Measurements from ENCODE around the gene NFE2L1.
"Not testable (repeated sequence)": the region's sequence is repeated elsewhere in the genome, so short reads cannot be mapped to it uniquely, and the experiment has no call there.

The NFE2L1 gene

DNA sequence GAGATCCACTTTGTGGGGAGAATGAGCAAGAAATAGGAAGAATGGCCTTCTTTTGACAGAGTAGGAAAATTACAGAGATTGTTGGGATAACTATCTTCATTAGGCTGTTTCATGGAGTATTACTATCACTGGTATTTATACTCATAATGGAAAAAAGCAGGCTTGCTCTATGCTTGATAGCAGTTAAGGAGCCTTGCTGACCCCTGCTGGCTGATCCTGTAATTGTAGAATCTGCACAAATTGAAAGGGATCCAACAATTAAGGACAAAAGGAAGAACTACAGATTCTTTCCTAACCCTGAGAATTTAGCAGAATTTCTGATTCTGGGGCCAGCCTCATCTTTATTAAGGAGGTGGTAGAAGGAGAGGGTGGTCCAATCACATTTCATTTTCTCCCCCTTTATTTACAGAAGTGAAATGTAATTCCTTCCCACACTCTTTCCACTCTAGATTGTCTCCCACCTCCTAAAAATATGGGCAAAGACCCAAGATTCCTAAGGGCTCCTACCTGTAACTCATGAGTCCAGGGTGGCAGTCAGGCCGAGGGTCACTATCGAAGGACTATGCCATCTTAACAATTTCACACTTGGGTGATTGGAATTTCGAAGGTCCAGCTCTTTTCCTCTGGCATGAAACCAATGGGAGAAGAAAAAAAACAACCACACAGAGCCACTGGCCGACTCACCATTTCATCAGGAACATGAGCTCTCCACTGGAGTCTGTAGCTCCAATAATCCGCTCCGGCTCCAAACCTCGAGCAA lies 26.3 kb downstream of the NFE2L1 start:
- Histone ChIP-seq H2AFZ (ENCODE audit: low read length) (no peak overlapping the region), H3K36me3 (ENCODE audit: insufficient read depth, low read length) (peaks cover 70% of the 10 kb centered on the region), H3F3A (ENCODE audit: low read depth) (0 out of 2 replicates have a peak, but pooled peaks cover 2% of the 10 kb centered on the region), H3K4me3 (ENCODE audit: low read length, poor library complexity, severe bottlenecking) (no peak overlapping the region), H3K27me3 (ENCODE audit: insufficient read depth, low read length, poor library complexity, severe bottlenecking) (no peaks in the 10 kb centered on the region), H3K9me2 (replicated peaks; ENCODE audit: low read depth, low read length) (no peaks in the 10 kb centered on the region), H3K4me2 (ENCODE audit: low read depth, low read length, poor library complexity, severe bottlenecking) (no peak overlapping the region), H4K20me1 (ENCODE audit: insufficient read depth, low read length, poor library complexity, severe bottlenecking) (peaks cover 6% of the 10 kb centered on the region), H3K4me1 (ENCODE audit: insufficient read depth, low read length, poor library complexity, severe bottlenecking) (no peaks in the 10 kb centered on the region), H3K9ac (ENCODE audit: low read depth, low read length, poor library complexity, severe bottlenecking) (no peak overlapping the region), H3K9me3 (ENCODE audit: insufficient read depth, low read depth, low read length) (no peaks in the 10 kb centered on the region), H3K79me2 (ENCODE audit: insufficient read depth, low read length) (peaks cover 14% of the 10 kb centered on the region)
- TF ChIP-seq, protein P1, sequence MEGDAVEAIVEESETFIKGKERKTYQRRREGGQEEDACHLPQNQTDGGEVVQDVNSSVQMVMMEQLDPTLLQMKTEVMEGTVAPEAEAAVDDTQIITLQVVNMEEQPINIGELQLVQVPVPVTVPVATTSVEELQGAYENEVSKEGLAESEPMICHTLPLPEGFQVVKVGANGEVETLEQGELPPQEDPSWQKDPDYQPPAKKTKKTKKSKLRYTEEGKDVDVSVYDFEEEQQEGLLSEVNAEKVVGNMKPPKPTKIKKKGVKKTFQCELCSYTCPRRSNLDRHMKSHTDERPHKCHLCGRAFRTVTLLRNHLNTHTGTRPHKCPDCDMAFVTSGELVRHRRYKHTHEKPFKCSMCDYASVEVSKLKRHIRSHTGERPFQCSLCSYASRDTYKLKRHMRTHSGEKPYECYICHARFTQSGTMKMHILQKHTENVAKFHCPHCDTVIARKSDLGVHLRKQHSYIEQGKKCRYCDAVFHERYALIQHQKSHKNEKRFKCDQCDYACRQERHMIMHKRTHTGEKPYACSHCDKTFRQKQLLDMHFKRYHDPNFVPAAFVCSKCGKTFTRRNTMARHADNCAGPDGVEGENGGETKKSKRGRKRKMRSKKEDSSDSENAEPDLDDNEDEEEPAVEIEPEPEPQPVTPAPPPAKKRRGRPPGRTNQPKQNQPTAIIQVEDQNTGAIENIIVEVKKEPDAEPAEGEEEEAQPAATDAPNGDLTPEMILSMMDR (conservative IDR thresholded peaks at IDR 0.05; ENCODE audit: low read length): peak; percentile 86
- no peak for TF ChIP-seq EZH2phosphoT487 (IDR thresholded peaks at IDR 0.05; ENCODE audit: borderline replicate concordance)

DNA sequence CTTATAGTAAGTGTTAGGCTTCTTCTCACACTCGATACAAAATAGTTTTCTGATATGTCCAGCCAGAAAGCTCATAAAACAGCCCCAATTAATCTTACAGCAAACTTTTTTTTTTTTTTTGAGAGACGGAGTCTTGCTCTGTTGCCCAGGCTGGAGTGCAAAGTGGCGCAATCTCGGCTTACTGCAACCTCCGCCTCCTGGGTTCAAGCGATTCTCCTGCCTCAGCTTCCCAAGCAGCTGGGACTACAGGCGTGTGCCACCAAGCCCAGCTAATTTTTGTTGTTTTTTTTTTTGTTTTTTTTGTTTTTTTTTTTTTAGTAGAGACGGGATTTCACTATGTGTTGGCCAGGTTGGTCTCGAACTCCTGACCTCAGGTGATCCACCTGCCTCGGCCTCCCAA lies 29.0 kb downstream of the NFE2L1 start:
- Histone ChIP-seq H3K36me3 (ENCODE audit: insufficient read depth, low read length) (peaks cover 46% of the 10 kb centered on the region), H4K20me1 (ENCODE audit: insufficient read depth, low read length, poor library complexity, severe bottlenecking) (peaks cover 16% of the 10 kb centered on the region), H3K79me2 (ENCODE audit: insufficient read depth, low read length) (peaks cover 36% of the 10 kb centered on the region)
- H3K9me3 ChIP-seq (ENCODE audit: insufficient read depth, low read depth, low read length); H3K9ac ChIP-seq (ENCODE audit: low read depth, low read length, poor library complexity, severe bottlenecking); H3K4me1 ChIP-seq (ENCODE audit: insufficient read depth, low read length, poor library complexity, severe bottlenecking); H3K4me3 ChIP-seq (ENCODE audit: low read length, poor library complexity, severe bottlenecking); H3F3A ChIP-seq (ENCODE audit: low read depth); H3K27me3 ChIP-seq (ENCODE audit: insufficient read depth, low read length, poor library complexity, severe bottlenecking); H3K4me2 ChIP-seq (ENCODE audit: low read depth, low read length, poor library complexity, severe bottlenecking); H2AFZ ChIP-seq (ENCODE audit: low read length); H3K9me2 ChIP-seq (replicated peaks; ENCODE audit: low read depth, low read length): not testable (repeated sequence)

DNA sequence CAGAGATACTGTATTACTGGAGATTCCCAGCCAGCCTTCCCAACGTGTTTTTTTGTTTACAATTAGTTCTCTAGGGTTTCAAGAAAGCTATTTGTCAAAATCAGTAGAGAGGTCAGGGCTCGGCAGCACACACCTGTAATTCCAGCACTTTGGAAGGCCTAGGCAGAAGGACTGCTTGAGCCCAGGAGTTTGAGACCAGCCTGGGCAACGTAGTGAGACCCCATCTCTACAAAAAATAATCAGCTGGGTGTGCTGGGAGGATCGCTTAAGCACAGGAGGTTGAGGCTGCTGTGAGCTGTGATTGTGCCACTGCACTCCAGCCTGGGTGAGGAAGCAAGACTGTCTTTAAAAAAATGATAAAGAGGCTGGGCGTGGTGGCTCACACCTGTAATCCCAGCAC lies 33.7 kb downstream of the NFE2L1 start:
- peaks cover 32% of the 10 kb centered on the region for H4K20me1 ChIP-seq (ENCODE audit: insufficient read depth, low read length, poor library complexity, severe bottlenecking)
- TF ChIP-seq EZH2phosphoT487 (IDR thresholded peaks at IDR 0.05; ENCODE audit: borderline replicate concordance): no peak
- H3K9ac ChIP-seq (ENCODE audit: low read depth, low read length, poor library complexity, severe bottlenecking): no peak overlapping the region

DNA sequence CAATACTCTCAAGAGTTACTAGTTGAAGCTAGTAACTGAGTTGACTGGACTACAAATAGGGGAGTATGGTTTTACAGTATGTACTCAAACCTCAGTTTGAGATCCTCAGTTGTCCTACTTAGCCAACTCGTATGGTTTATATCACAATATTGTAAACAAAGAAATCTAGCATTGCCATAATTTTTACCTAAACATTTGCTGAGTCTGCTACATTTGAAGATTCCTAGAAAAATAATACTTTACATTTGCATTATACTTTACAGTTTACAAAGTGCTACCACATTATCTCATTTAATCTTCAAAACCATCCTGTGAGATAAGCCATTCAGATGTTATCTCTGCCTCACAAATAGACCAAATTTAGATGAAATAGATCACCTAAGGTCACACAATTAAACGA lies 36.8 kb downstream of the NFE2L1 start:
- Histone ChIP-seq H3K79me2 (ENCODE audit: insufficient read depth, low read length) (peaks cover 80% of the 10 kb centered on the region), H3K9ac (ENCODE audit: low read depth, low read length, poor library complexity, severe bottlenecking) (no peak overlapping the region), H3K4me2 (ENCODE audit: low read depth, low read length, poor library complexity, severe bottlenecking) (no peak overlapping the region), H3K36me3 (ENCODE audit: insufficient read depth, low read length) (no peaks in the 10 kb centered on the region), H3K27me3 (ENCODE audit: insufficient read depth, low read length, poor library complexity, severe bottlenecking) (no peaks in the 10 kb centered on the region), H4K20me1 (ENCODE audit: insufficient read depth, low read length, poor library complexity, severe bottlenecking) (peaks cover 32% of the 10 kb centered on the region), H3K4me3 (ENCODE audit: low read length, poor library complexity, severe bottlenecking) (no peak overlapping the region), H3F3A (ENCODE audit: low read depth) (no peaks in the 10 kb centered on the region), H3K4me1 (ENCODE audit: insufficient read depth, low read length, poor library complexity, severe bottlenecking) (peaks cover 4% of the 10 kb centered on the region), H3K9me2 (replicated peaks; ENCODE audit: low read depth, low read length) (no peaks in the 10 kb centered on the region), H2AFZ (ENCODE audit: low read length) (no peak overlapping the region), H3K9me3 (ENCODE audit: insufficient read depth, low read depth, low read length) (no peaks in the 10 kb centered on the region)
- TF ChIP-seq, protein P1 (conservative IDR thresholded peaks at IDR 0.05; ENCODE audit: low read length): no peak
- TF ChIP-seq EZH2phosphoT487 (IDR thresholded peaks at IDR 0.05; ENCODE audit: borderline replicate concordance): no peak

More for the DNA sequence above, 33.7 kb downstream of the NFE2L1 start:
- H3K79me2 ChIP-seq (ENCODE audit: insufficient read depth, low read length): peaks cover 74% of the 10 kb centered on the region
- H2AFZ ChIP-seq (ENCODE audit: low read length): no peak overlapping the region
- no peak overlapping the region for H3K4me3 ChIP-seq (ENCODE audit: low read length, poor library complexity, severe bottlenecking)
- peaks cover 2% of the 10 kb centered on the region; the same call in 1 of the 2 replicates for H3K36me3 ChIP-seq (ENCODE audit: insufficient read depth, low read length)
- H3K9me3 ChIP-seq (ENCODE audit: insufficient read depth, low read depth, low read length): no peaks in the 10 kb centered on the region
- no peaks in the 10 kb centered on the region for H3K27me3 ChIP-seq (ENCODE audit: insufficient read depth, low read length, poor library complexity, severe bottlenecking)
- H3K9me2 ChIP-seq (replicated peaks; ENCODE audit: low read depth, low read length): no peaks in the 10 kb centered on the region
- H3F3A ChIP-seq (ENCODE audit: low read depth): no peaks in the 10 kb centered on the region
- H3K4me2 ChIP-seq (ENCODE audit: low read depth, low read length, poor library complexity, severe bottlenecking): no peak overlapping the region
- H3K4me1 ChIP-seq (ENCODE audit: insufficient read depth, low read length, poor library complexity, severe bottlenecking): peaks cover 4% of the 10 kb centered on the region
